GM21360 (cell line): ENCODE data around the gene NDUFAF8.

ENCODE experiments used
- ATAC-seq: cut with Tn5 transposase; IDR thresholded peaks from one replicate; pipeline ENCODE4 v1.9.1; 2021; ENCODE audit warnings: mild to moderate bottlenecking, moderate library complexity; ENCODE audit not compliant: unreplicated experiment

The NDUFAF8 gene

GRCh38 chr17:81238815-81239713 lies at the start of gene NDUFAF8, which contains the start of gene TEPSIN:
Gene NDUFAF8, plus strand, starts transcription at chr17:81239318. Its CDS starts 46 bp downstream, at chr17:81239364.
Gene TEPSIN, minus strand, starts transcription at chr17:81239055. Its CDS starts 22 bp downstream, at chr17:81239033.
- ATAC-seq, result peak; percentile 85

GRCh38 chr17:81189670-81190530 lies 49.2 kb upstream of the NDUFAF8 start:
- no peak for ATAC-seq

- no peak for ATAC-seq
These were observed 48.5 kb upstream of the NDUFAF8 start for GRCh38 chr17:81190591-81190990.

- no peak for ATAC-seq
These were observed 48.0 kb upstream of the NDUFAF8 start for GRCh38 chr17:81191116-81191515.

GRCh38 chr17:81191646-81192045 lies 47.5 kb upstream of the NDUFAF8 start:
- ATAC-seq, result no peak

- ATAC-seq, result no peak
These were observed 46.6 kb upstream of the NDUFAF8 start for GRCh38 chr17:81192386-81193050.

GRCh38 chr17:81193051-81193410 lies 46.1 kb upstream of the NDUFAF8 start:
- ATAC-seq, result no peak

GRCh38 chr17:81193470-81194224 lies 45.5 kb upstream of the NDUFAF8 start:
- no peak for ATAC-seq

- no peak for ATAC-seq
These were observed 44.8 kb upstream of the NDUFAF8 start for GRCh38 chr17:81194225-81194760.

- no peak for ATAC-seq
These were observed 43.9 kb upstream of the NDUFAF8 start for GRCh38 chr17:81194941-81195901.

- no peak for ATAC-seq
These were observed 43.1 kb upstream of the NDUFAF8 start for GRCh38 chr17:81195941-81196495.

GRCh38 chr17:81196505-81197408 lies 42.4 kb upstream of the NDUFAF8 start:
- ATAC-seq, result no peak

GRCh38 chr17:81197409-81197795 lies 41.7 kb upstream of the NDUFAF8 start:
- ATAC-seq, result no peak

- ATAC-seq, result no peak
These were observed 41.2 kb upstream of the NDUFAF8 start for GRCh38 chr17:81197831-81198490.

GRCh38 chr17:81198826-81199481 lies 40.2 kb upstream of the NDUFAF8 start:
- no peak for ATAC-seq

GRCh38 chr17:81199482-81199830 lies 39.7 kb upstream of the NDUFAF8 start:
- ATAC-seq, result no peak

- no peak for ATAC-seq
These were observed 38.9 kb upstream of the NDUFAF8 start for GRCh38 chr17:81200201-81200600.
